B cell (primary cell): ENCODE results near the gene AANAT.

ENCODE experiments used
- CTCF ChIP-seq: fragments of 200-600 bp; IDR thresholded peaks from one replicate; pipeline ENCODE4 v1.8.0; 2022; ENCODE audit warnings: antibody characterized with exemption, mild to moderate bottlenecking
- EZH2 ChIP-seq: IDR thresholded peaks from 2 replicates; pipeline ENCODE4 v1.6.1; 2012; ENCODE audit warnings: borderline replicate concordance, low read depth, mild to moderate bottlenecking, moderate library complexity, low read length; ENCODE audit not compliant: insufficient read depth, poor library complexity, severe bottlenecking

DNA sequence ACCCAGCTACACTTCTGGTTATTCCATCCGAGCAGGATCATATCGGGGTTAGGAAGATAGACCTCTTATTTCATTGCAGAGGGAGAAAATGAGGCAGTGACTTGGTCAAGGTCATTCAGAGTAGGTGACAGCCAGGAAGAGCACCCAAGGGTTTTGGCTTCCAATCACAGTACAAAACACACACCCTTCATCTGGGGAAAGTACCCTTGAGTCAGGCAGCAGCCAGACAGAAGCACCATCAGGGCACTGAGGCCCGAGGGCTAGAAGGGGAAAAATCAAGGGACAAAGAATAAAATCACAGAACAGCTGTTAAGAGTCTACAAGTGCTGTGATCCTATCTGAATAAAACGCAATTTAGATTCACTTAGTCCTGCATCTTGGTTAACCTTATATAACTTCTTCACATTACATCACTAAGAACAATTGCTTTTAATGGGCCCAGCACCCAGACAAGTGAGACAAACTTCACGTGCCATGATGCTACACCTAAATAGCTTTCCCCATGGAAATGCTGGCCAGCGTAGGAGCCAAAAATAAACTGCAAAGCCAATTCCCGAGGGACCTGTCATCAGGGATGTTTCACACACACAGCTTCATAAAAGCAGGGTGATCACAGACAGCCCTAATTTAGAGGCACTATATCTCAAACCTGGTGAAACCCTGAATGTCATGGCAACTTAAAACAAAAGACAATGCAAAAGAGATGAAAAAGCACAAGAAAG, 19.3 kb upstream of the AANAT start:
- TF ChIP-seq CTCF (no peak), EZH2 (no peak)
